Measurements from ENCODE around the gene MMRN2.

DNA sequence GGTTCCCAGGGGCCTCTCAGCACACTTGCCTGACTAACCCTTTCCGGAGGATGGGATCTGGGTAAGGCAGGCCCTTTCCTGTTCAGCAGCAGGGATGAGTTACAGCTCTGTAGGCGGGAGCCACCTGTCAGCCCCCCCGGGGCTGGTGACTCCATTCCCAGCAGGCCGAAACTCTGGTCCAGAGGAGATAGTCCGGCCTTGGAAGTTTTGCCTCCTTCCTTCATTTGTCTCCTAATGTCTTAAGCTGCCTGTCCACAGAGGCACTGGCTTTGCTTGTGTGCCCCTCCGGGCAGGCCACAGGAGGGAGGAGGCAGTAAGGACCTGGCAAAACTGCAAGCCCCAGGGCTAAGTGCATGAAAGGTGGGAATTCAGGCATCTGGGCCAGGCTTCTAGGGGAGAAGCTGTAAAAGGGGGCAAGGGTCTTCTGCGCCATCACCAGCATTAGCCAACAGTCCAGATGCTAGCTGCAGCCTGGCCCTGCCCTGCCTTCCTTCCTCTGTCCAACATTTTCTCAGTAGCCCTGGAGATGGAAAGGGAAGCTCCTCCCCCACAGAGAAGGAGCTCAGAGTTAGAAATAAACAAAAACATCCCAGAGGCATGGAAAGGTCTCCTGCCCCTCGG is 12.1 kb upstream of the MMRN2 start:
- TF ChIP-seq POLR2A (IDR thresholded peaks at IDR 0.05) (no peak), EP300 (IDR thresholded peaks at IDR 0.05) (no peak), POLR2AphosphoS5 (IDR thresholded peaks at IDR 0.05) (no peak)
- TF ChIP-seq, protein P1, sequence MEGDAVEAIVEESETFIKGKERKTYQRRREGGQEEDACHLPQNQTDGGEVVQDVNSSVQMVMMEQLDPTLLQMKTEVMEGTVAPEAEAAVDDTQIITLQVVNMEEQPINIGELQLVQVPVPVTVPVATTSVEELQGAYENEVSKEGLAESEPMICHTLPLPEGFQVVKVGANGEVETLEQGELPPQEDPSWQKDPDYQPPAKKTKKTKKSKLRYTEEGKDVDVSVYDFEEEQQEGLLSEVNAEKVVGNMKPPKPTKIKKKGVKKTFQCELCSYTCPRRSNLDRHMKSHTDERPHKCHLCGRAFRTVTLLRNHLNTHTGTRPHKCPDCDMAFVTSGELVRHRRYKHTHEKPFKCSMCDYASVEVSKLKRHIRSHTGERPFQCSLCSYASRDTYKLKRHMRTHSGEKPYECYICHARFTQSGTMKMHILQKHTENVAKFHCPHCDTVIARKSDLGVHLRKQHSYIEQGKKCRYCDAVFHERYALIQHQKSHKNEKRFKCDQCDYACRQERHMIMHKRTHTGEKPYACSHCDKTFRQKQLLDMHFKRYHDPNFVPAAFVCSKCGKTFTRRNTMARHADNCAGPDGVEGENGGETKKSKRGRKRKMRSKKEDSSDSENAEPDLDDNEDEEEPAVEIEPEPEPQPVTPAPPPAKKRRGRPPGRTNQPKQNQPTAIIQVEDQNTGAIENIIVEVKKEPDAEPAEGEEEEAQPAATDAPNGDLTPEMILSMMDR (IDR thresholded peaks at IDR 0.05) = no peak
